B cell (primary cell): Measurements from ENCODE around the gene TMEM271. TPM values are rescaled to one million over a fixed set of nuclear protein-coding genes. Genes with fewer than 3 reads are reported as not detected.

Experiments used
- ATAC-seq: fragments of 200-7000 bp; cut with Tn5 transposase; one replicate; pipeline ENCODE4 v1.10.0; 2021; ENCODE audit warnings: low read depth, mild to moderate bottlenecking, moderate number of reproducible peaks, moderate library complexity
- CTCF ChIA-PET: fragments of 350-600 bp; sonication (Branson Sonifier 250); formaldehyde crosslinking; loops from one replicate; lab custom pipeline; 2021; ENCODE audit warnings: antibody characterized with exemption, inconsistent platforms; lab: Charles Lee
- POLR2A ChIA-PET: fragments of 350-600 bp; sonication (Branson Sonifier 250); formaldehyde crosslinking; loops from one replicate; lab custom pipeline; 2021; ENCODE audit warnings: antibody characterized with exemption; lab: Charles Lee
- DNase-seq: peaks from one replicate; pipeline ENCODE4 v3.0.0; 2013
- H2AFZ ChIP-seq: 2 replicates; pipeline ENCODE4 v1.6.1; 2012; ENCODE audit warnings: mild to moderate bottlenecking, low read depth, low read length; ENCODE audit not compliant: insufficient read depth, poor library complexity, severe bottlenecking
- H3K27ac ChIP-seq, 2 donors: 1 replicate in 1 of 2; 2 replicates in 1 of 2; pipeline ENCODE4 v1.5.1; 2012 to 2013; ENCODE audit warnings: low read length in 2 of 2, mild to moderate bottlenecking in 2 of 2, moderate library complexity in 1 of 2
- H3K27me3 ChIP-seq, 4 experiments: fragments of 200-600 bp in 1 of 4; sonication (generic) in 1 of 4; replicated peaks in 1 of 4; 1 replicate in 2 of 4; 2 replicates in 2 of 4; pipeline versions ENCODE4 v1.6.1 to v1.7.0; 2013 to 2016; ENCODE audit warnings: low read length in 3 of 4, mild to moderate bottlenecking in 2 of 4, mixed read lengths in 1 of 4, moderate library complexity in 1 of 4; ENCODE audit not compliant: insufficient read depth in 4 of 4, control insufficient read depth in 3 of 4; ENCODE audit errors: control extremely low read depth in 1 of 4
- H3K36me3 ChIP-seq, 2 experiments: replicated peaks in 1 of 2; 1 replicate in 1 of 2; 2 replicates in 1 of 2; pipeline versions ENCODE4 v1.6.1 to v1.7.1; 2013; ENCODE audit warnings: low read length in 1 of 2; ENCODE audit not compliant: insufficient read depth in 2 of 2, control insufficient read depth in 1 of 2; ENCODE audit errors: control extremely low read depth in 1 of 2, extremely low read depth in 1 of 2
- H3K4me1 ChIP-seq, 2 donors: fragments of 200-600 bp in 1 of 2; sonication (generic) in 1 of 2; 1 replicate in 1 of 2; 2 replicates in 1 of 2; pipeline versions ENCODE4 v1.5.1 to v1.6.1; 2013 to 2017; ENCODE audit warnings: low read length in 2 of 2; ENCODE audit not compliant: control insufficient read depth in 2 of 2, insufficient read depth in 2 of 2
- H3K4me2 ChIP-seq: replicated peaks from 2 replicates; pipeline ENCODE3; 2012; ENCODE audit warnings: mild to moderate bottlenecking, low read depth, low read length; ENCODE audit not compliant: poor library complexity, severe bottlenecking
- H3K4me3 ChIP-seq, 5 experiments: fragments of 200-600 bp in 1 of 5; sonication (generic) in 1 of 5; 1 replicate in 3 of 5; 2 replicates in 2 of 5; pipeline versions ENCODE4 v1.5.1 to v1.7.0; 2011 to 2016; ENCODE audit warnings: low read length in 4 of 5, mild to moderate bottlenecking in 4 of 5, low read depth in 2 of 5, control low read depth in 1 of 5, moderate library complexity in 1 of 5; ENCODE audit not compliant: insufficient read depth in 1 of 5; ENCODE audit errors: control extremely low read depth in 1 of 5, extremely low read depth in 1 of 5
- H3K79me2 ChIP-seq: fragments of 200-600 bp; sonication (generic); one replicate; pipeline ENCODE4 v1.6.0; 2016; ENCODE audit warnings: low read length; ENCODE audit not compliant: control insufficient read depth, insufficient read depth
- H3K9ac ChIP-seq: fragments of 200-600 bp; sonication (generic); 2 replicates; pipeline ENCODE4 v1.6.1; 2017; ENCODE audit warnings: mild to moderate bottlenecking, low read length, moderate library complexity
- H3K9me3 ChIP-seq, 3 donors: one replicate each; pipeline versions ENCODE4 v1.6.1 to v1.7.1; 2013; ENCODE audit warnings: low read length in 2 of 3; ENCODE audit not compliant: control insufficient read depth in 2 of 3, insufficient read depth in 1 of 3; ENCODE audit errors: control extremely low read depth in 1 of 3
- H4K20me1 ChIP-seq: 2 replicates; pipeline ENCODE4 v1.6.0; 2012; ENCODE audit warnings: mild to moderate bottlenecking, low read length; ENCODE audit not compliant: insufficient read depth, control insufficient read depth, poor library complexity, severe bottlenecking
- H3K27ac Mint-ChIP-seq: one replicate; pipeline ENCODE4 v1.8.0; 2021; ENCODE audit warnings: mixed read lengths
- H3K27me3 Mint-ChIP-seq: one replicate; pipeline ENCODE4 v1.8.0; 2021; ENCODE audit warnings: mixed read lengths
- H3K4me1 Mint-ChIP-seq: one replicate; pipeline ENCODE4 v1.8.0; 2021; ENCODE audit warnings: mixed read lengths
- H3K4me3 Mint-ChIP-seq: one replicate; pipeline ENCODE4 v1.8.0; 2021; ENCODE audit warnings: mixed read lengths
- H3K9me3 Mint-ChIP-seq: one replicate; pipeline ENCODE4 v1.8.0; 2022; ENCODE audit warnings: mixed read lengths; ENCODE audit not compliant: insufficient read depth
- EZH2 ChIP-seq: IDR thresholded peaks from 2 replicates; pipeline ENCODE4 v1.6.1; 2012; ENCODE audit warnings: borderline replicate concordance, low read depth, mild to moderate bottlenecking, moderate library complexity, low read length; ENCODE audit not compliant: insufficient read depth, poor library complexity, severe bottlenecking
- WGBS: methylation state at CpG from one replicate; pipeline ENCODE4 v1.1.5; 2013; ENCODE audit warnings: missing lambda C conversion rate; ENCODE audit not compliant: insufficient coverage; 5-methylcytosine and 5-hydroxymethylcytosine counted together
- intact Hi-C: fragments of 100-400 bp; cut with micrococcal nuclease; formaldehyde crosslinking; loops from one replicate; pipeline ENCODE4 v1.10.0; 2022
- polyA plus RNA-seq: library from polyadenylated mRNA; depleted of rRNA; stranded (reverse); fragments of >200 nt; gene quantifications from 2 replicates; pipeline ENCODE4 v1.2.3, GENCODE V29; 2012
- total RNA-seq, 2 donors: library from RNA; stranded (reverse); fragments of 120-200 nt in 1 of 2; gene quantifications; 1 replicate in 1 of 2; 2 replicates in 1 of 2; pipeline versions ENCODE4 v1.2.3 to v1.2.4, GENCODE V29; 2013 to 2022
- TF ChIP-seq, protein P1 (sequence below): fragments of 200-600 bp; IDR thresholded peaks from one replicate; pipeline ENCODE4 v1.8.0; 2022; ENCODE audit warnings: antibody characterized with exemption, mild to moderate bottlenecking

Gene TMEM271
- total and polyA plus RNA-seq, 2 donors (not counting 1 experiment from before 2014, with no cell fraction given): not detected

DNA sequence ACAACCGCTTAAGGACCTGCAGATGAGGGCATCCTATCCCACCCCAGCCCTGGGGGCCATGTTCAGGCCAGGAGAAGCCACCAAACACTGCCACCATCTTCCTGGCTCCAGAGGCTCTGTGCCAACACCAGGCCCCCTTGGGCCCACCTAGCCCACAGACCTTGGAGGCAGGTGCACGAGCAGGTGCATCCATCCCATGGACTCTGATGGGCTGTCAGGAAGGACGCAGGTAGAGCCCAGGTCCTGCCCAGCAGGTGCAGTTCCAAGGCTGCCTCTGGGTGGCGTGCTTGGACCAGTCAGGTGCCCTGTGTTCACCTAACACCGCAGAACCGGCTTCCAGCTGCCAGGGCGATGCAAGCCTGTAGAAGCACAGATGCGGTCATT, 26.5 kb upstream of the TMEM271 start:
- ChIA-PET CTCF (no interaction called here), POLR2A (no interaction called here)
- H3K9ac ChIP-seq: no peak overlapping the region
- peaks cover 0 to 32% (median 0%) of the 10 kb centered on the region in 3 donors for H3K9me3 ChIP-seq
- WGBS: 25% methylated on average over 7 of the region's 8 CpGs
- H3K4me1 ChIP-seq: no peaks in the 10 kb centered on the region
- H3K27me3 ChIP-seq: peaks cover 0 to 5% (median 3%) of the 10 kb centered on the region in 4 experiments
- no peaks in the 10 kb centered on the region for H4K20me1 ChIP-seq
- ATAC-seq: no peak
- no peak overlapping the region for H3K4me3 Mint-ChIP-seq
- peaks cover 13% of the 10 kb centered on the region for H3K27me3 Mint-ChIP-seq
- H3K36me3 ChIP-seq: no peaks in the 10 kb centered on the region
- H3K4me1 Mint-ChIP-seq: peaks cover 5% of the 10 kb centered on the region
- intact Hi-C loops: no loop called here
- no peak overlapping the region for H2AFZ ChIP-seq
- no peaks in the 10 kb centered on the region for H3K9me3 Mint-ChIP-seq
- H3K4me2 ChIP-seq: no peak overlapping the region
- H3K27ac Mint-ChIP-seq: no peak overlapping the region
- peak; percentile 18 for DNase-seq
- no peak for TF ChIP-seq EZH2
- TF ChIP-seq, protein P1, sequence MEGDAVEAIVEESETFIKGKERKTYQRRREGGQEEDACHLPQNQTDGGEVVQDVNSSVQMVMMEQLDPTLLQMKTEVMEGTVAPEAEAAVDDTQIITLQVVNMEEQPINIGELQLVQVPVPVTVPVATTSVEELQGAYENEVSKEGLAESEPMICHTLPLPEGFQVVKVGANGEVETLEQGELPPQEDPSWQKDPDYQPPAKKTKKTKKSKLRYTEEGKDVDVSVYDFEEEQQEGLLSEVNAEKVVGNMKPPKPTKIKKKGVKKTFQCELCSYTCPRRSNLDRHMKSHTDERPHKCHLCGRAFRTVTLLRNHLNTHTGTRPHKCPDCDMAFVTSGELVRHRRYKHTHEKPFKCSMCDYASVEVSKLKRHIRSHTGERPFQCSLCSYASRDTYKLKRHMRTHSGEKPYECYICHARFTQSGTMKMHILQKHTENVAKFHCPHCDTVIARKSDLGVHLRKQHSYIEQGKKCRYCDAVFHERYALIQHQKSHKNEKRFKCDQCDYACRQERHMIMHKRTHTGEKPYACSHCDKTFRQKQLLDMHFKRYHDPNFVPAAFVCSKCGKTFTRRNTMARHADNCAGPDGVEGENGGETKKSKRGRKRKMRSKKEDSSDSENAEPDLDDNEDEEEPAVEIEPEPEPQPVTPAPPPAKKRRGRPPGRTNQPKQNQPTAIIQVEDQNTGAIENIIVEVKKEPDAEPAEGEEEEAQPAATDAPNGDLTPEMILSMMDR: peak; percentile 22
- H3K27ac ChIP-seq: no peak overlapping the region
- H3K4me3 ChIP-seq: no peak overlapping the region
- H3K79me2 ChIP-seq: no peaks in the 10 kb centered on the region

DNA sequence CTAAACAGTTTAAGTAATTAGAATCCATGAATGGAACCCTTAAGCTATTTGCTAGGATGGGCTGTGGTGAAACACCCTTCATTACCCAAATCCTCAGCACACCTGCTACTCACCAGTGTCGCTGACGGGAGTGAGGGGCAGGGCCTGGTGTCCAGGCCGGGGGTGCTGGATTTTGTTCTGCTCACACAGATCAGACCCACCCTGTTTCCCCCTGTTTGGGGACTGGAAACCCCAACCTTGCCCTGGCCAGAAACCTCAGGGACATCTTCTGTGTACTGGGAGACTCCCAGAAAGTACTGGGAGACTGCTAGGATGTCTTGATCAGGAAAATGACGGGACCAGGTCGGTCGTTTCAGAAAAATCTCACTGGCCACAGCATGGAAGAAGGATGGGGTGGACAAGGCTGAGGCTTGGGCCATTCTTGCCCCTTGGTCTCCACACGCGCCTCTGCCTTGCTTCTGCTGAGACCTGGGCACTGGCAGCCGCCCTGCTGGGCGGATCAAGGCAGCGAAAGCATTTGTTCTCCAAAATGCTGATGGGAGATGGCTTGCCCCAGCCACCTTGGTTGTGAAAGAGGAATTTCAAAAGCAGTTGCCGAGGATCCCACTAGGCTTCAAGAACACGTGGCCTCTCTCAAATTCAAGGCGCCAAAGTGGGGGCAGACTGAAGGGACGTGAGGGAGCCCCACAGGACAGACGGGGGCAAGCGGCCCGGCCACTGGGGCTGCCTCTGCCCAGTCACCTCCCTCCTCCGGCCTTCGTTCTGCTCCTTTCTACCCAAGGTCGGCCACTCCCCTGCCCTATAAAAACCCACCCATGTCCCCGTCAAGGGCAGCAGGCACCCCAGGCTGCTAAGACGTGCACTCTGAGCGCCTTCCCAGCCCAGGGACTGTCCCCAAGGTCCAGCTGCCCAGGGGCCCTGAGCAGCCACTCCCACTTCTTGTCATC, 25.8 kb upstream of the TMEM271 start:
- no peak for DNase-seq
- Histone ChIP-seq H2AFZ (no peak overlapping the region), H4K20me1 (no peaks in the 10 kb centered on the region), H3K4me2 (no peak overlapping the region), H3K9ac (no peak overlapping the region), H3K9me3 (peaks cover 0 to 32% (median 0%) of the 10 kb centered on the region in 3 donors), H3K4me1 (no peaks in the 10 kb centered on the region), H3K27ac (no peak overlapping the region), H3K79me2 (no peaks in the 10 kb centered on the region), H3K4me3 (no peak overlapping the region), H3K36me3 (no peaks in the 10 kb centered on the region), H3K27me3 (peaks cover 0 to 5% (median 3%) of the 10 kb centered on the region in 4 experiments)
- Mint-ChIP-seq H3K27ac (no peak overlapping the region), H3K4me1 (peaks cover 5% of the 10 kb centered on the region), H3K4me3 (no peak overlapping the region), H3K27me3 (peaks cover 19% of the 10 kb centered on the region), H3K9me3 (no peaks in the 10 kb centered on the region)
- TF ChIP-seq EZH2: no peak
- TF ChIP-seq, protein P1: no peak
- ChIA-PET POLR2A (no interaction called here), CTCF (no interaction called here)
- intact Hi-C loops: no loop called here
- ATAC-seq: no peak
- 87% methylated on average over 24 of the region's 24 CpGs for WGBS
